ENCODE results near the gene XPOT. TPM values are rescaled to one million over a fixed set of nuclear protein-coding genes. Genes with fewer than 3 reads are reported as not detected.

Gene XPOT
- total and polyA plus RNA-seq, 2 donors (not counting 1 experiment from before 2014, with no cell fraction given): 92.6 to 205 TPM

DNA sequence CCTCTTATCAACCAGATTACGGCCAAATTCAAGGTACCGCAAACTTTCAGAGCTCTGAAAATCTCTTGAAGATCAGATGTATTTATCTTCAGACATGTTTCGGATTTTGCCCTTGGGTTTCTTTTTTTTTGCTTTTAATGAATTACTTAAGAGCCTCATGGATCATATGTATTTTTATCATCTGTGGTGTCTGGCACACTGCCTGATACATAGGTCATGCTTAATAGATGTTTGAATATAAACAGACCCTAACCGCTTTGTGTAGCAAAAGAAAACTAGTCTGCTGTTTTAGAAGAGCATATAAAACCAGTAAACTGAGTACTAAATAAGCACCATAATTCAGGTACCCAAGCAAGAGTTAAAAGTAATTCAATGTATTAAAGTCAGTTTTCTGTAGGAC, 27.6 kb downstream of the XPOT start:
- H2AFZ ChIP-seq (ENCODE audit: low read length): no peak overlapping the region
- no peak overlapping the region for H3K4me3 ChIP-seq (replicated peaks in 1 of 4; ENCODE audit: control extremely low read depth in 1 of 4, insufficient read depth in 1 of 4, low read depth in 3 of 4, low read length in 4 of 4)
- H4K20me1 ChIP-seq (ENCODE audit: control insufficient read depth, extremely low read depth, insufficient read depth, low read length): no peaks in the 10 kb centered on the region
- no peaks in the 10 kb centered on the region for H3K79me2 ChIP-seq (ENCODE audit: control insufficient read depth, insufficient read depth, low read length)
- H3K36me3 ChIP-seq (ENCODE audit: control insufficient read depth, insufficient read depth, low read length): peaks cover 16% of the 10 kb centered on the region
- TF ChIP-seq, protein P1, sequence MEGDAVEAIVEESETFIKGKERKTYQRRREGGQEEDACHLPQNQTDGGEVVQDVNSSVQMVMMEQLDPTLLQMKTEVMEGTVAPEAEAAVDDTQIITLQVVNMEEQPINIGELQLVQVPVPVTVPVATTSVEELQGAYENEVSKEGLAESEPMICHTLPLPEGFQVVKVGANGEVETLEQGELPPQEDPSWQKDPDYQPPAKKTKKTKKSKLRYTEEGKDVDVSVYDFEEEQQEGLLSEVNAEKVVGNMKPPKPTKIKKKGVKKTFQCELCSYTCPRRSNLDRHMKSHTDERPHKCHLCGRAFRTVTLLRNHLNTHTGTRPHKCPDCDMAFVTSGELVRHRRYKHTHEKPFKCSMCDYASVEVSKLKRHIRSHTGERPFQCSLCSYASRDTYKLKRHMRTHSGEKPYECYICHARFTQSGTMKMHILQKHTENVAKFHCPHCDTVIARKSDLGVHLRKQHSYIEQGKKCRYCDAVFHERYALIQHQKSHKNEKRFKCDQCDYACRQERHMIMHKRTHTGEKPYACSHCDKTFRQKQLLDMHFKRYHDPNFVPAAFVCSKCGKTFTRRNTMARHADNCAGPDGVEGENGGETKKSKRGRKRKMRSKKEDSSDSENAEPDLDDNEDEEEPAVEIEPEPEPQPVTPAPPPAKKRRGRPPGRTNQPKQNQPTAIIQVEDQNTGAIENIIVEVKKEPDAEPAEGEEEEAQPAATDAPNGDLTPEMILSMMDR (conservative IDR thresholded peaks at IDR 0.05 in 1 of 2, IDR thresholded peaks at IDR 0.05 in 1 of 2; ENCODE audit: low read depth in 1 of 2, low read length in 2 of 2): no peak
- no peak for TF ChIP-seq EZH2 (IDR thresholded peaks at IDR 0.05; ENCODE audit: low read length, missing control alignments)
- no peaks in the 10 kb centered on the region for H3K9me3 ChIP-seq (ENCODE audit: control insufficient read depth, insufficient read depth, low read depth, low read length)
- no peak overlapping the region for H3K4me2 ChIP-seq (ENCODE audit: extremely low read depth, insufficient read depth, low read length)
- no peak overlapping the region for H3K27ac ChIP-seq (ENCODE audit: insufficient read depth, low read length)
- DNase-seq (ENCODE audit: low read depth in 2 of 2): peak in 1 of 2 donors; percentile 79
- no peaks in the 10 kb centered on the region for H3K27me3 ChIP-seq (ENCODE audit: control insufficient read depth, insufficient read depth, low read length)
- no peak overlapping the region for H3K9ac ChIP-seq (ENCODE audit: insufficient read depth, low read length)
- no peaks in the 10 kb centered on the region for H3K4me1 ChIP-seq (ENCODE audit: control insufficient read depth, extremely low read depth, insufficient read depth, low read length)

DNA sequence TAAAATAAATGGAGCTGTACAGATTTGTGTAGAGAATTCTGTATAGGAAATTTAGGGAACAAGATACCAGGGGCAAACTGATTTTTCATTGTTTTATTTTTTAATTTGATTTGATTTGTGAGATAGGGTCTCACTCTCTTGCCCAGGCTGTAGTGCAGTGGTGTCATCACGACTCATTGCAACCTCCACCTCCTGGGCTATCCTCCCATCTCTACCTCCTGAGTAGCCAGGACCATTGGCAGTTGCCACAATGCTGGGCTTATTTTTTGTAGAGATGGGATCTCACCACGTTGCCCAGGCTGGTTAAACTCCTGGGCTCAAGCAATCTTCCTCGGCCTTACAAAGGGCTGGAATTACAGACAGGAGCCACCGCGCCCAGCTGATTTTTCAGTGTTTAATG, 29.7 kb downstream of the XPOT start:
- no peaks in the 10 kb centered on the region for H3K4me1 ChIP-seq (ENCODE audit: control insufficient read depth, extremely low read depth, insufficient read depth, low read length)
- H4K20me1 ChIP-seq (ENCODE audit: control insufficient read depth, extremely low read depth, insufficient read depth, low read length): no peaks in the 10 kb centered on the region
- no peaks in the 10 kb centered on the region for H3K79me2 ChIP-seq (ENCODE audit: control insufficient read depth, insufficient read depth, low read length)
- H3K36me3 ChIP-seq (ENCODE audit: control insufficient read depth, insufficient read depth, low read length): peaks cover 8% of the 10 kb centered on the region
- DNase-seq (ENCODE audit: low read depth in 2 of 2): no peak
- TF ChIP-seq EZH2 (IDR thresholded peaks at IDR 0.05; ENCODE audit: low read length, missing control alignments): no peak
- TF ChIP-seq, protein P1 (conservative IDR thresholded peaks at IDR 0.05 in 1 of 2, IDR thresholded peaks at IDR 0.05 in 1 of 2; ENCODE audit: low read depth in 1 of 2, low read length in 2 of 2): no peak
- no peak overlapping the region for H3K4me3 ChIP-seq (replicated peaks in 1 of 4; ENCODE audit: control extremely low read depth in 1 of 4, insufficient read depth in 1 of 4, low read depth in 3 of 4, low read length in 4 of 4)
- H2AFZ ChIP-seq (ENCODE audit: low read length): no peak overlapping the region
- H3K9ac ChIP-seq (ENCODE audit: insufficient read depth, low read length): no peak overlapping the region
- H3K4me2 ChIP-seq (ENCODE audit: extremely low read depth, insufficient read depth, low read length): no peak overlapping the region
- no peaks in the 10 kb centered on the region for H3K27me3 ChIP-seq (ENCODE audit: control insufficient read depth, insufficient read depth, low read length)
- H3K27ac ChIP-seq (ENCODE audit: insufficient read depth, low read length): no peak overlapping the region
- no peaks in the 10 kb centered on the region for H3K9me3 ChIP-seq (ENCODE audit: control insufficient read depth, insufficient read depth, low read depth, low read length)

DNA sequence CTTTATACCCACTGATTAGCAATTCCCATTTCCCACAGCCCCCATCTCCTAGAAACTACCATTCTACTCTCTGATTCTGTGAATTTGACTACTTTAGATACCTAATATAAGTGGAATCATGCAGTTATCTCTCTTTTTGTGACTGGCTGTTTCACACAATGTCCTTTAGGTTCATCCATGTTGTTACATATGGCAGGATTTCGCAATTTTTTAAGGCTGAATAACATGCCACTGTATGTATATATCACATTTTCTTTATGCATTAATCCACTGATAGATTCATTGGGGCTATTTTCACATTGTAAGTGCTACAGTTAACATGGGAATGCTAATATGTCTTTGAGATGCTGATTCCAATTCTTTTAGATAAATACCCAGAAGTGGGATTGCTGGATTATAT, 35.9 kb downstream of the XPOT start:
- no peaks in the 10 kb centered on the region for H3K4me1 ChIP-seq (ENCODE audit: control insufficient read depth, extremely low read depth, insufficient read depth, low read length)
- no peak overlapping the region for H2AFZ ChIP-seq (ENCODE audit: low read length)
- H4K20me1 ChIP-seq (ENCODE audit: control insufficient read depth, extremely low read depth, insufficient read depth, low read length): no peaks in the 10 kb centered on the region
- H3K27me3 ChIP-seq (ENCODE audit: control insufficient read depth, insufficient read depth, low read length): no peaks in the 10 kb centered on the region
- no peak overlapping the region for H3K9ac ChIP-seq (ENCODE audit: insufficient read depth, low read length)
- no peaks in the 10 kb centered on the region for H3K9me3 ChIP-seq (ENCODE audit: control insufficient read depth, insufficient read depth, low read depth, low read length)
- H3K36me3 ChIP-seq (ENCODE audit: control insufficient read depth, insufficient read depth, low read length): peaks cover 13% of the 10 kb centered on the region
- DNase-seq (ENCODE audit: low read depth in 2 of 2): no peak
- H3K4me3 ChIP-seq (replicated peaks in 1 of 4; ENCODE audit: control extremely low read depth in 1 of 4, insufficient read depth in 1 of 4, low read depth in 3 of 4, low read length in 4 of 4): no peak overlapping the region
- H3K4me2 ChIP-seq (ENCODE audit: extremely low read depth, insufficient read depth, low read length): no peak overlapping the region
- no peak for TF ChIP-seq EZH2 (IDR thresholded peaks at IDR 0.05; ENCODE audit: low read length, missing control alignments)
- TF ChIP-seq, protein P1 (conservative IDR thresholded peaks at IDR 0.05 in 1 of 2, IDR thresholded peaks at IDR 0.05 in 1 of 2; ENCODE audit: low read depth in 1 of 2, low read length in 2 of 2): no peak
- H3K79me2 ChIP-seq (ENCODE audit: control insufficient read depth, insufficient read depth, low read length): no peaks in the 10 kb centered on the region
- no peak overlapping the region for H3K27ac ChIP-seq (ENCODE audit: insufficient read depth, low read length)

Measured in fibroblast of lung (primary cell).